Tibial nerve (tissue), 4 donors: ENCODE results near the gene PLG. TPM values are rescaled to one million over a fixed set of nuclear protein-coding genes. Genes with fewer than 3 reads are reported as not detected.
"Not testable (repeated sequence)": the region's sequence is repeated elsewhere in the genome, so short reads cannot be mapped to it uniquely, and the experiment has no call there.

Source experiments
- DNase-seq, 2 donors: peaks; one replicate each; pipeline ENCODE4 v3.0.0-alpha.2; 2019; ENCODE audit warnings: low spot score in 2 of 2
- H3K27ac ChIP-seq, 4 donors: fragments of 200-600 bp; sonication (generic) in 3 of 4; one replicate each; pipeline ENCODE4 v1.5.1; 2017 to 2019; ENCODE audit warnings: mild to moderate bottlenecking in 1 of 4
- H3K27me3 ChIP-seq, 2 donors: fragments of 200-600 bp; sonication (generic) in 1 of 2; one replicate each; pipeline versions ENCODE4 v1.5.1 to v1.6.0; 2017 to 2019
- H3K36me3 ChIP-seq, 3 donors: fragments of 200-600 bp; sonication (generic); one replicate each; pipeline ENCODE4 v1.5.1; 2018 to 2019
- H3K4me1 ChIP-seq, 4 donors: fragments of 200-600 bp; sonication (generic) in 3 of 4; one replicate each; pipeline ENCODE4 v1.5.1; 2017 to 2019
- H3K4me3 ChIP-seq, 4 donors: fragments of 200-600 bp; sonication (generic) in 3 of 4; one replicate each; pipeline ENCODE4 v1.5.1; 2017 to 2019; ENCODE audit warnings: mild to moderate bottlenecking in 1 of 4, moderate library complexity in 1 of 4
- H3K9me3 ChIP-seq, 4 donors: fragments of 200-600 bp; sonication (generic) in 3 of 4; one replicate each; pipeline ENCODE4 v1.5.1; 2017 to 2019
- EP300 ChIP-seq, 2 donors: sonication (generic); formaldehyde crosslinking; IDR thresholded peaks; one replicate each; pipeline ENCODE4 v1.6.1; 2017; ENCODE audit warnings: antibody characterized with exemption in 2 of 2, mild to moderate bottlenecking in 1 of 2
- POLR2A ChIP-seq, 2 donors: fragments of 450-650 bp; IDR thresholded peaks; one replicate each; pipeline ENCODE4 v1.6.1; 2017; ENCODE audit warnings: antibody characterized with exemption in 2 of 2, mild to moderate bottlenecking in 2 of 2, moderate library complexity in 2 of 2
- WGBS, 2 donors: methylation state at CpG; one replicate each; pipeline ENCODE4 v1.1.5; 2018; 5-methylcytosine and 5-hydroxymethylcytosine counted together
- total RNA-seq, 4 donors: library from RNA; depleted of rRNA; stranded (reverse); fragments of >200 nt; gene quantifications; one replicate each; pipeline ENCODE4 v1.1.0, GENCODE V29; 2016
- TF ChIP-seq, protein P1 (sequence below), 5 experiments: fragments of 200-600 bp in 3 of 5; fragments of 450-650 bp in 2 of 5; sonication (generic) in 3 of 5; IDR thresholded peaks; one replicate each; pipeline ENCODE4 v1.5.1; 2016 to 2019; ENCODE audit warnings: antibody characterized with exemption in 5 of 5, mild to moderate bottlenecking in 3 of 5, moderate library complexity in 2 of 5

Gene PLG
- total RNA-seq, 4 donors from 2014 or later: 2.5 TPM; not detected in 3

- H3K4me3 ChIP-seq: no peak overlapping the region
- DNase-seq: no peak
Observed at GRCh38 chr6:160667639-160668481, 34.2 kb upstream of the PLG start.

DNA sequence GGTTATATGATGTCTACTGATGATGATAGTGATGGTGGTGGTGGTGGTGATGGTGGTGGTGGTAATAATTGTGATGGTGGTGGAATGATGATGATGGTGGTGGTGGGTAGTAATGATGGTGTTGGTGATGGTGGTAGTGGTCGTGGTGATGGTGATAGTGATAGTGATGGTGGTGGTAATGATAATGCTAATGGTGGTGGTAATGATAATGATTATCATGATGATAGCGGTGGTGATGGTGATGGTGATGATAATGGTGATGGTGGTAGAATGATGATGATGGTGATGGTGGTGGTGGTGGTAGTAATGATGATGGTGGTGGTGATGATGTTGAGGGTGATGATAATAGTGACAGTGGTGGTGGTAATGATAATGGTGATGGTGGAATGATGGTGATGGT is 33.5 kb upstream of the PLG start:
- no peaks in the 10 kb centered on the region for H3K36me3 ChIP-seq
- H3K27me3 ChIP-seq: no peaks in the 10 kb centered on the region
- no peak overlapping the region for H3K27ac ChIP-seq
- TF ChIP-seq POLR2A (IDR thresholded peaks at IDR 0.05) (no peak), EP300 (IDR thresholded peaks at IDR 0.05) (no peak)
- TF ChIP-seq, protein P1, sequence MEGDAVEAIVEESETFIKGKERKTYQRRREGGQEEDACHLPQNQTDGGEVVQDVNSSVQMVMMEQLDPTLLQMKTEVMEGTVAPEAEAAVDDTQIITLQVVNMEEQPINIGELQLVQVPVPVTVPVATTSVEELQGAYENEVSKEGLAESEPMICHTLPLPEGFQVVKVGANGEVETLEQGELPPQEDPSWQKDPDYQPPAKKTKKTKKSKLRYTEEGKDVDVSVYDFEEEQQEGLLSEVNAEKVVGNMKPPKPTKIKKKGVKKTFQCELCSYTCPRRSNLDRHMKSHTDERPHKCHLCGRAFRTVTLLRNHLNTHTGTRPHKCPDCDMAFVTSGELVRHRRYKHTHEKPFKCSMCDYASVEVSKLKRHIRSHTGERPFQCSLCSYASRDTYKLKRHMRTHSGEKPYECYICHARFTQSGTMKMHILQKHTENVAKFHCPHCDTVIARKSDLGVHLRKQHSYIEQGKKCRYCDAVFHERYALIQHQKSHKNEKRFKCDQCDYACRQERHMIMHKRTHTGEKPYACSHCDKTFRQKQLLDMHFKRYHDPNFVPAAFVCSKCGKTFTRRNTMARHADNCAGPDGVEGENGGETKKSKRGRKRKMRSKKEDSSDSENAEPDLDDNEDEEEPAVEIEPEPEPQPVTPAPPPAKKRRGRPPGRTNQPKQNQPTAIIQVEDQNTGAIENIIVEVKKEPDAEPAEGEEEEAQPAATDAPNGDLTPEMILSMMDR (IDR thresholded peaks at IDR 0.05): no peak
- no peak for DNase-seq
- no peak overlapping the region for H3K4me3 ChIP-seq
- H3K9me3 ChIP-seq: peaks cover 0 to 18% (median 0%) of the 10 kb centered on the region in 4 donors
- H3K4me1 ChIP-seq: no peaks in the 10 kb centered on the region
- 75 to 80% methylated on average over 2 of the region's 2 CpGs for WGBS, 2 donors

More at GRCh38 chr6:160667639-160668481, 34.2 kb upstream of the PLG start:
- H3K9me3 ChIP-seq: peaks cover 0 to 14% (median 0%) of the 10 kb centered on the region in 4 donors
- 28 to 34% methylated on average over 9 of the region's 9 CpGs for WGBS, 2 donors
- H3K27ac ChIP-seq: no peak overlapping the region
- TF ChIP-seq POLR2A (IDR thresholded peaks at IDR 0.05) (no peak), EP300 (IDR thresholded peaks at IDR 0.05) (no peak)
- TF ChIP-seq, protein P1 (IDR thresholded peaks at IDR 0.05): no peak
- no peaks in the 10 kb centered on the region for H3K27me3 ChIP-seq
- H3K36me3 ChIP-seq: no peaks in the 10 kb centered on the region
- H3K4me1 ChIP-seq: no peaks in the 10 kb centered on the region

GRCh38 chr6:160676418-160676817 is 25.6 kb upstream of the PLG start:
- not testable (repeated sequence) for H3K27ac ChIP-seq, H3K4me3 ChIP-seq, H3K27me3 ChIP-seq, H3K4me1 ChIP-seq, DNase-seq, H3K36me3 ChIP-seq
- H3K9me3 ChIP-seq: peaks cover 0 to 26% (median 0%) of the 10 kb centered on the region in 4 donors
- 77 to 88% methylated on average over 5 of the region's 5 CpGs for WGBS, 2 donors

GRCh38 chr6:160678230-160678629 is 23.8 kb upstream of the PLG start:
- DNase-seq: no peak
- no peaks in the 10 kb centered on the region for H3K4me1 ChIP-seq
- no peak overlapping the region for H3K27ac ChIP-seq
- no peaks in the 10 kb centered on the region for H3K27me3 ChIP-seq
- H3K4me3 ChIP-seq: no peak overlapping the region
- TF ChIP-seq POLR2A (IDR thresholded peaks at IDR 0.05) (no peak), EP300 (IDR thresholded peaks at IDR 0.05) (no peak)
- TF ChIP-seq, protein P1 (IDR thresholded peaks at IDR 0.05): no peak
- peaks cover 0 to 15% (median 0%) of the 10 kb centered on the region in 4 donors for H3K9me3 ChIP-seq
- H3K36me3 ChIP-seq: no peaks in the 10 kb centered on the region
- WGBS, 2 donors: 81 to 90% methylated on average over 4 of the region's 4 CpGs

DNA sequence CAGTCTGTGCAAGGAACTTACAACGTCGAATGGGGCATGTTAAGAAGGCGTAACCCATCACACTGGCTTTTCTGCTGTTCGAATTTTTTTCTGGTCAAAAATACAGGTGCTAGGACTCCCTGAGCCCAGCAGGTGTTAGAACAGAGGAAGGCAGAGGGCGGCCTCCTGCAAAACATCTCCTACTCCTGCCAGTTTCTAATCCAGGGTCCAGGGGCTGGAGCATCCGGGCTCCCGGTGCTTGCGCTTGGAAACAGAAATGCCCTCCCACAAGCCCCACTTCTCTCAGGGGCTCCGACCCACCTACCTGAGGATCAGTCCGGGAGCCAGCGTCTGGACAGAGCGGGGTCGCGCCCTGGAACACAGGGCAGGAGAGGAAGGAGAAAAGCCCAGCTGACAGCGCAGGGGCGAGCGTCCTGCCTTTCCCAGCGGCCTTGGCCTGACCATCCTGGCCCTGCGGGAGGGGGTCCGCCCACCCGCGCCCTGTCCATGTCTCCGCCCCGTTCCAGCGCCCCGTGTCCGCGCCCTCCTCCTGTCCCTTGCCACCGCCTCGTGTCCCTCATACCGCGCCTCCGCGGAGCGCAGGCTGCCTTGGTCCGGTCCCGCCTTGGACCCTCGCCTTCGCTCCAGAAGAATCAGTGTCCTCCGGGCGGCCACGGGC is 23.2 kb upstream of the PLG start:
- 16 to 24% methylated on average over 17 to 31 of the region's 42 CpGs for WGBS, 2 donors
- TF ChIP-seq EP300 (IDR thresholded peaks at IDR 0.05) (no peak), POLR2A (IDR thresholded peaks at IDR 0.05) (no peak)
- TF ChIP-seq, protein P1 (IDR thresholded peaks at IDR 0.05): no peak
- no peak for DNase-seq
- Histone ChIP-seq H3K36me3 (no peaks in the 10 kb centered on the region), H3K9me3 (peaks cover 0 to 9% (median 0%) of the 10 kb centered on the region in 4 donors), H3K27ac (no peak overlapping the region), H3K27me3 (no peaks in the 10 kb centered on the region), H3K4me3 (no peak overlapping the region), H3K4me1 (no peaks in the 10 kb centered on the region)
